K562 (cell line): ENCODE data around the gene NMNAT3. TPM values are rescaled to one million over a fixed set of nuclear protein-coding genes. Genes with fewer than 3 reads are reported as not detected.

ENCODE experiments used
- ATAC-seq: fragments of 200-7000 bp; cut with Tn5 transposase; 3 replicates; pipeline ENCODE4 v1.9.1; 2020; ENCODE audit warnings: moderate library complexity
- BruUV-seq: library from RNA; stranded (reverse); fragments of 400-500 nt; replicated peaks from 2 replicates; lab custom pipeline; 2021; lab: Mats Ljungman, UMichigan
- CTCF ChIA-PET: fragments of 300-600 bp; formaldehyde crosslinking; extraction: SDS; loops from one replicate; lab custom pipeline; 2021; ENCODE audit warnings: low intra/inter-chr PET ratio; lab: Yijun Ruan, JAX
- POLR2A ChIA-PET: fragments of 300-600, 350-650 bp; sonication (Branson Sonifier 250); formaldehyde crosslinking; extraction: SDS; loops from one replicate; lab custom pipeline; 2021; ENCODE audit warnings: antibody characterized with exemption, inconsistent platforms; lab: Yijun Ruan, JAX
- DNase-seq, 4 experiments: peaks; one replicate each; pipeline versions ENCODE4 v3.0.0 to v3.0.0-alpha.2; 2011 to 2018; ENCODE audit warnings: low spot score in 3 of 4, mixed read lengths in 3 of 4; ENCODE audit errors: extremely low read depth in 1 of 4
- FAIRE-seq: peaks from 2 replicates; lab custom pipeline; 2011; peaks lifted over from hg19 to GRCh38; lab: Jason Lieb, UNC
- H2AFZ ChIP-seq: 2 replicates; pipeline ENCODE4 v1.6.0; 2011; ENCODE audit warnings: low read depth, low read length, control low read depth, inconsistent platforms
- H3K27ac ChIP-seq: fragments of 200-600 bp; 3 replicates; pipeline ENCODE4 v1.8.0; 2011; ENCODE audit warnings: low read depth, mild to moderate bottlenecking, control low read depth, inconsistent platforms, low read length, moderate library complexity, mixed read lengths; ENCODE audit errors: extremely low read depth
- H3K27me3 ChIP-seq, 2 experiments: fragments of 300-600 bp in 1 of 2; 2 replicates in 1 of 2; 3 replicates in 1 of 2; pipeline versions ENCODE4 v1.6.0 to v1.8.0; 2011; ENCODE audit warnings: inconsistent platforms in 2 of 2, low read length in 2 of 2, mild to moderate bottlenecking in 1 of 2, mixed read lengths in 1 of 2, moderate library complexity in 1 of 2; ENCODE audit not compliant: control insufficient read depth in 2 of 2, insufficient read depth in 2 of 2
- H3K36me3 ChIP-seq: fragments of 300-600 bp; 3 replicates; pipeline ENCODE4 v1.8.0; 2011; ENCODE audit warnings: mild to moderate bottlenecking, low read length, inconsistent platforms; ENCODE audit not compliant: control insufficient read depth, insufficient read depth
- H3K4me1 ChIP-seq, 2 experiments: fragments of 200-600 bp in 1 of 2; replicated peaks in 1 of 2; 2 replicates in 1 of 2; 3 replicates in 1 of 2; pipeline versions ENCODE4 v1.5.1 to v1.8.0; 2011; ENCODE audit warnings: inconsistent platforms in 2 of 2, low read length in 2 of 2, mild to moderate bottlenecking in 1 of 2, mixed read lengths in 1 of 2, moderate library complexity in 1 of 2; ENCODE audit not compliant: control insufficient read depth in 2 of 2, insufficient read depth in 2 of 2
- H3K4me2 ChIP-seq: 2 replicates; pipeline ENCODE4 v1.6.1; 2011; ENCODE audit warnings: low read length, control low read depth, inconsistent platforms, mixed read lengths; ENCODE audit not compliant: insufficient read depth
- H3K4me3 ChIP-seq: fragments of 200-600 bp; sonication (generic), shearing (Covaris generic); 2 replicates; pipeline ENCODE4 v1.5.1; 2016; ENCODE audit warnings: control low read depth, inconsistent platforms
- H3K79me2 ChIP-seq: fragments of 200-600 bp; 3 replicates; pipeline ENCODE4 v1.8.0; 2011; ENCODE audit warnings: low read length, inconsistent platforms; ENCODE audit not compliant: control insufficient read depth, insufficient read depth
- H3K9ac ChIP-seq, 2 experiments: 2 replicates each; pipeline versions ENCODE4 v1.6.0 to v1.6.1; 2011; ENCODE audit warnings: low read depth in 2 of 2, low read length in 2 of 2, control low read depth in 1 of 2, inconsistent platforms in 1 of 2, mild to moderate bottlenecking in 1 of 2, mixed read lengths in 1 of 2; ENCODE audit not compliant: insufficient read depth in 1 of 2
- H3K9me1 ChIP-seq: one replicate; pipeline ENCODE4 v1.6.0; 2011; ENCODE audit warnings: inconsistent platforms, mild to moderate bottlenecking, low read length, moderate library complexity; ENCODE audit not compliant: control insufficient read depth, insufficient read depth
- H3K9me3 ChIP-seq: replicated peaks from 2 replicates; pipeline ENCODE4 v1.5.1; 2011; ENCODE audit warnings: low read depth, low read length, inconsistent platforms; ENCODE audit not compliant: control insufficient read depth, insufficient read depth
- H4K20me1 ChIP-seq: replicated peaks from 2 replicates; pipeline ENCODE4 v1.6.1; 2011; ENCODE audit warnings: low read length, inconsistent platforms, mixed read lengths; ENCODE audit not compliant: control insufficient read depth, insufficient read depth
- CBX8 ChIP-seq: fragments of 200-600 bp; sonication (generic); IDR thresholded peaks from 2 replicates; pipeline ENCODE4 v1.6.1; 2012; ENCODE audit warnings: borderline replicate concordance, mixed run types, low read depth, mild to moderate bottlenecking, moderate library complexity, mixed read lengths, low read length, control low read depth, inconsistent platforms; ENCODE audit not compliant: poor library complexity, severe bottlenecking; ENCODE audit errors: extremely low read depth
- ESRRB ChIP-seq: fragments of 250-450 bp; sonication (Bioruptor Pico); IDR thresholded peaks from 2 replicates; pipeline ENCODE4 v1.5.0; 2020; ENCODE audit warnings: mild to moderate bottlenecking, moderate library complexity, borderline replicate concordance
- GTF3C2 ChIP-seq: IDR thresholded peaks from 3 replicates; pipeline ENCODE4 v1.6.1; 2011; ENCODE audit warnings: borderline replicate concordance, mild to moderate bottlenecking, moderate library complexity; ENCODE audit not compliant: insufficient read length; ENCODE audit errors: extremely low read depth
- HLTF ChIP-seq: fragments of 450-650 bp; IDR thresholded peaks from 2 replicates; pipeline ENCODE4 v1.6.1; 2016
- HNRNPLL ChIP-seq: fragments of 200-400 bp; formaldehyde crosslinking; IDR thresholded peaks from 2 replicates; pipeline ENCODE4 v1.6.1; 2017; ENCODE audit warnings: low read length, low read depth, mild to moderate bottlenecking; ENCODE audit not compliant: poor library complexity, severe bottlenecking
- KAT8 ChIP-seq: fragments of 450-650 bp; IDR thresholded peaks from 2 replicates; pipeline ENCODE4 v1.6.1; 2016; ENCODE audit warnings: low read depth, mild to moderate bottlenecking
- KDM1A ChIP-seq, 2 experiments: fragments of 450-650 bp; IDR thresholded peaks; 2 replicates each; pipeline ENCODE4 v1.6.1; 2016; ENCODE audit warnings: mild to moderate bottlenecking in 2 of 2
- MAFF ChIP-seq: IDR thresholded peaks from 2 replicates; pipeline ENCODE4 v1.6.1; 2012; ENCODE audit warnings: low read length, improper control_type of control experiment
- NCOA2 ChIP-seq, 2 experiments: fragments of 450-650 bp; IDR thresholded peaks; 2 replicates each; pipeline ENCODE4 v1.6.1; 2018; ENCODE audit warnings: mild to moderate bottlenecking in 2 of 2, moderate library complexity in 1 of 2; ENCODE audit not compliant: partially characterized antibody in 2 of 2
- PCBP2 ChIP-seq: fragments of 200-400 bp; formaldehyde crosslinking; IDR thresholded peaks from 2 replicates; pipeline ENCODE4 v1.6.1; 2018; ENCODE audit warnings: low read length, low read depth, mild to moderate bottlenecking, moderate library complexity; ENCODE audit not compliant: poor library complexity, severe bottlenecking
- POLR3G ChIP-seq: IDR thresholded peaks from 2 replicates; pipeline ENCODE4 v1.6.1; 2011; ENCODE audit not compliant: insufficient read length, insufficient replicate concordance; ENCODE audit errors: extremely low read depth
- PRPF4 ChIP-seq: fragments of 200-400 bp; formaldehyde crosslinking; IDR thresholded peaks from one replicate; pipeline ENCODE4 v1.6.1; 2017; ENCODE audit warnings: low read length, low read depth, mild to moderate bottlenecking; ENCODE audit not compliant: insufficient read depth, poor library complexity, severe bottlenecking
- RNF2 ChIP-seq: sonication (generic); IDR thresholded peaks from 2 replicates; pipeline ENCODE4 v1.6.1; 2016
- THRA ChIP-seq: fragments of 450-650 bp; IDR thresholded peaks from 2 replicates; pipeline ENCODE4 v1.6.1; 2017; ENCODE audit warnings: mild to moderate bottlenecking, moderate library complexity
- ZNF436 ChIP-seq: fragments of 250-450, 450-650 bp; sonication (Bioruptor Pico); formaldehyde crosslinking; IDR thresholded peaks from 2 replicates; pipeline ENCODE4 v1.7.0; 2020; ENCODE audit warnings: mild to moderate bottlenecking
- WGBS: fragments of 100-300 bp; shearing (Covaris generic); methylation state at CpG from one replicate; pipeline ENCODE4 v1.1.6; 2016; ENCODE audit warnings: low coverage, mixed read lengths; ENCODE audit not compliant: insufficient coverage; ENCODE audit errors: missing lambda C conversion rate; 5-methylcytosine and 5-hydroxymethylcytosine counted together
- in situ Hi-C: fragments of 300-500 bp; cut with MboI; formaldehyde crosslinking; loops from 4 replicates; pipeline ENCODE4 v1.15.0; 2018; ENCODE audit warnings: inconsistent platforms, mixed read lengths
- intact Hi-C: fragments of 100-400 bp; cut with micrococcal nuclease; formaldehyde crosslinking; loops from 2 replicates; pipeline ENCODE4 v1.14.2; 2022
- polyA plus RNA-seq, 8 experiments: library from polyadenylated mRNA; depleted of rRNA in 4 of 8; stranded (reverse) in 5 of 8; unstranded in 3 of 8; fragments of >200 nt; fragmentation: Nextera tagmentation in 2 of 8; fragmentation: Illumina TruSeq in 1 of 8; extraction: Ambion mirVana in 2 of 8; extraction: Trizol in 1 of 8; gene quantifications; 2 replicates each; pipeline versions ENCODE4 v1.2.1 to v1.2.3, GENCODE V29; 2011 to 2014; ENCODE audit warnings: inconsistent platforms in 1 of 8, missing spikeins in 1 of 8
- total RNA-seq, 7 experiments: library from RNA; depleted of rRNA in 6 of 7; stranded (reverse); fragments of >200 nt in 6 of 7; fragmentation: Illumina TruSeq in 2 of 7; extraction: Trizol in 2 of 7; gene quantifications; 2 replicates each; pipeline versions ENCODE4 v1.2.1 to v1.2.3, GENCODE V29; 2011 to 2021; ENCODE audit warnings: low replicate concordance in 1 of 7
- TF ChIP-seq, protein P1 (sequence below), 2 experiments: IDR thresholded peaks; 2 replicates each; pipeline ENCODE4 v1.6.1; 2011; ENCODE audit warnings: borderline replicate concordance in 1 of 2, control low read depth in 1 of 2, low read depth in 1 of 2, low read length in 1 of 2, mild to moderate bottlenecking in 1 of 2, mixed read lengths in 1 of 2, moderate library complexity in 1 of 2; ENCODE audit not compliant: insufficient read depth in 1 of 2, insufficient read length in 1 of 2, poor library complexity in 1 of 2, severe bottlenecking in 1 of 2; ENCODE audit errors: extremely low read depth in 1 of 2

Gene NMNAT3
- total and polyA plus RNA-seq, 9 of the 15 experiments (the other 6 are each of a cell fraction or from before 2014, with no cell fraction given) = 2.3 to 12.5 (median 6.6) TPM

GRCh38 chr3:139548801-139549200 is 129.0 kb downstream of the NMNAT3 start:
- no peak for FAIRE-seq
- H3K27ac ChIP-seq = no peak overlapping the region
- intact Hi-C loops = no loop called here
- TF ChIP-seq RNF2 (no peak), PRPF4 (no peak), NCOA2 (IDR thresholded peaks at IDR 0.05; ENCODE audit: partially characterized antibody in 2 of 2) (no peak), PCBP2 (no peak), HLTF (no peak), KAT8 (no peak), ESRRB (CRISPR knock-in tag) (no peak), ZNF436 (CRISPR knock-in tag) (no peak), THRA (no peak), MAFF (no peak), KDM1A (IDR thresholded peaks at IDR 0.05) (no peak), POLR3G (no peak), CBX8 (no peak), HNRNPLL (no peak), GTF3C2 (no peak)
- TF ChIP-seq, protein P1, sequence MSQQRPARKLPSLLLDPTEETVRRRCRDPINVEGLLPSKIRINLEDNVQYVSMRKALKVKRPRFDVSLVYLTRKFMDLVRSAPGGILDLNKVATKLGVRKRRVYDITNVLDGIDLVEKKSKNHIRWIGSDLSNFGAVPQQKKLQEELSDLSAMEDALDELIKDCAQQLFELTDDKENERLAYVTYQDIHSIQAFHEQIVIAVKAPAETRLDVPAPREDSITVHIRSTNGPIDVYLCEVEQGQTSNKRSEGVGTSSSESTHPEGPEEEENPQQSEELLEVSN (IDR thresholded peaks at IDR 0.05; ENCODE audit: borderline replicate concordance in 1 of 2, extremely low read depth in 1 of 2, insufficient read depth in 1 of 2, insufficient read length in 1 of 2, low read depth in 1 of 2, low read length in 1 of 2, poor library complexity in 1 of 2, severe bottlenecking in 1 of 2) = no peak

More at GRCh38 chr3:139548801-139549200, 129.0 kb downstream of the NMNAT3 start:
- no peak for DNase-seq
- ATAC-seq = no peak
- Histone ChIP-seq H3K9me1 (no peaks in the 10 kb centered on the region), H2AFZ (no peak overlapping the region), H3K4me3 (no peak overlapping the region), H3K4me1 (no peaks in the 10 kb centered on the region), H4K20me1 (0 out of 2 replicates have a peak, but pooled peaks cover 3% of the 10 kb centered on the region), H3K4me2 (no peak overlapping the region), H3K27me3 (peaks cover 0 to 10% of the 10 kb centered on the region in 2 experiments; a peak in 2 of 5 replicates), H3K9me3 (no peaks in the 10 kb centered on the region), H3K36me3 (no peaks in the 10 kb centered on the region), H3K9ac (no peak overlapping the region), H3K79me2 (no peaks in the 10 kb centered on the region)
- CTCF ChIA-PET = no interaction called here
- 2% methylated on average over 5 of the region's 5 CpGs for WGBS
- in situ Hi-C loops = no loop called here
- POLR2A ChIA-PET = interaction anchor here (1.5 kb wide), 1 partner anchor 16 kb away, joined by 3 read pairs; no protein-coding TSS in a partner anchor
- no TSS peak for BruUV-seq
